HepG2 (cell line): ENCODE results near the gene KRT84. TPM values are rescaled to one million over a fixed set of nuclear protein-coding genes. Genes with fewer than 3 reads are reported as not detected.

ENCODE experiments used
- ATAC-seq: fragments of 200-7000 bp; cut with Tn5 transposase; 3 replicates; pipeline ENCODE4 v1.9.1; 2020; ENCODE audit warnings: mild to moderate bottlenecking, moderate library complexity
- BruUV-seq: library from RNA; stranded (reverse); fragments of 400-500 nt; replicated peaks from 2 replicates; lab custom pipeline; 2021; lab: Mats Ljungman, UMichigan
- CTCF ChIA-PET: fragments of 300-600 bp; formaldehyde crosslinking; extraction: SDS; loops from one replicate; lab custom pipeline; 2021; ENCODE audit warnings: low total read pairs, inconsistent platforms, low intra/inter-chr PET ratio; lab: Yijun Ruan, JAX
- POLR2A ChIA-PET: fragments of 350-600 bp; sonication (Branson Sonifier 250); formaldehyde crosslinking; loops from one replicate; lab custom pipeline; 2020; ENCODE audit warnings: antibody characterized with exemption, inconsistent platforms; lab: Yijun Ruan, JAX
- DNase-seq: peaks from one replicate; pipeline ENCODE4 v3.0.0-alpha.2; 2015; ENCODE audit warnings: low spot score
- FAIRE-seq: peaks from 3 replicates; lab custom pipeline; 2011; peaks lifted over from hg19 to GRCh38; lab: Jason Lieb, UNC
- H2AFZ ChIP-seq: one replicate; pipeline ENCODE4 v1.6.1; 2011; ENCODE audit warnings: low read length, inconsistent platforms
- H3K27ac ChIP-seq: fragments of 300-600 bp; 3 replicates; pipeline ENCODE4 v1.8.0; 2011; ENCODE audit warnings: mixed run types, mild to moderate bottlenecking, mixed read lengths, low read length, inconsistent platforms; ENCODE audit not compliant: insufficient read depth; ENCODE audit errors: extremely low read length
- H3K27me3 ChIP-seq, 2 experiments: fragments of 200-600 bp in 1 of 2; 2 replicates in 1 of 2; 3 replicates in 1 of 2; pipeline versions ENCODE4 v1.6.0 to v1.8.0; 2011; ENCODE audit warnings: low read length in 2 of 2, mild to moderate bottlenecking in 2 of 2, moderate library complexity in 2 of 2, inconsistent platforms in 1 of 2; ENCODE audit not compliant: insufficient read depth in 2 of 2, control insufficient read depth in 1 of 2
- H3K36me3 ChIP-seq, 2 experiments: fragments of 200-600 bp in 1 of 2; replicated peaks in 1 of 2; 2 replicates in 1 of 2; 3 replicates in 1 of 2; pipeline versions ENCODE4 v1.5.1 to v1.8.0; 2011; ENCODE audit warnings: low read length in 2 of 2, inconsistent platforms in 1 of 2; ENCODE audit not compliant: insufficient read depth in 2 of 2, control insufficient read depth in 1 of 2
- H3K4me1 ChIP-seq: 2 replicates; pipeline ENCODE4 v1.5.1; 2012; ENCODE audit warnings: low read length, inconsistent platforms; ENCODE audit not compliant: insufficient read depth
- H3K4me2 ChIP-seq: 2 replicates; pipeline ENCODE4 v1.6.0; 2011; ENCODE audit warnings: low read depth, low read length, inconsistent platforms
- H3K4me3 ChIP-seq, 3 experiments: fragments of 200-600 bp in 1 of 3; sonication (generic), shearing (Covaris generic) in 1 of 3; replicated peaks in 1 of 3; 2 replicates each; pipeline ENCODE4 v1.5.1; 2011 to 2016; ENCODE audit warnings: low read length in 3 of 3, inconsistent platforms in 2 of 3, low read depth in 2 of 3, mild to moderate bottlenecking in 2 of 3, control low read depth in 1 of 3, mixed read lengths in 1 of 3; ENCODE audit not compliant: insufficient read depth in 1 of 3
- H3K79me2 ChIP-seq: one replicate; pipeline ENCODE4 v1.6.1; 2011; ENCODE audit warnings: low read length, inconsistent platforms; ENCODE audit not compliant: insufficient read depth
- H3K9ac ChIP-seq: 2 replicates; pipeline ENCODE4 v1.6.0; 2011; ENCODE audit warnings: mild to moderate bottlenecking, low read depth, low read length, inconsistent platforms; ENCODE audit not compliant: insufficient read depth
- H3K9me3 ChIP-seq: 2 replicates; pipeline ENCODE4 v1.5.1; 2012; ENCODE audit warnings: mild to moderate bottlenecking, low read length
- H4K20me1 ChIP-seq: 2 replicates; pipeline ENCODE4 v1.6.0; 2011; ENCODE audit warnings: inconsistent platforms, mild to moderate bottlenecking, low read length, moderate library complexity; ENCODE audit not compliant: insufficient read depth
- DMAP1 ChIP-seq: IDR thresholded peaks from 2 replicates; pipeline ENCODE4 v1.6.1; 2016
- DMTF1 ChIP-seq: sonication (generic); formaldehyde crosslinking; IDR thresholded peaks from 2 replicates; pipeline ENCODE4 v1.4.0; 2020; ENCODE audit warnings: mild to moderate bottlenecking, missing genetic modification reagents
- HINFP ChIP-seq: sonication (generic); formaldehyde crosslinking; IDR thresholded peaks from 2 replicates; pipeline ENCODE4 v1.4.0; 2020; ENCODE audit warnings: low read depth, mild to moderate bottlenecking, missing genetic modification reagents
- SNAPC5 ChIP-seq: sonication (generic); formaldehyde crosslinking; IDR thresholded peaks from 2 replicates; pipeline ENCODE4 v1.8.1; 2023; ENCODE audit warnings: mild to moderate bottlenecking, missing genetic modification reagents, borderline replicate concordance
- SUZ12 ChIP-seq: fragments of 150-350 bp; IDR thresholded peaks from 2 replicates; pipeline ENCODE4 v1.6.1; 2014; ENCODE audit warnings: low read depth, low read length
- ZFP90 ChIP-seq: sonication (generic); formaldehyde crosslinking; IDR thresholded peaks from 2 replicates; pipeline ENCODE4 v1.8.0; 2022; ENCODE audit warnings: missing genetic modification reagents, mild to moderate bottlenecking, inconsistent platforms, borderline replicate concordance
- ZHX2 ChIP-seq, 2 experiments: sonication (generic) in 1 of 2; formaldehyde crosslinking in 1 of 2; IDR thresholded peaks; 2 replicates each; pipeline versions ENCODE4 v1.6.1 to v1.9.0; 2014 to 2022; ENCODE audit warnings: antibody characterized with exemption in 1 of 2, borderline replicate concordance in 1 of 2, inconsistent platforms in 1 of 2, low read depth in 1 of 2, missing genetic modification reagents in 1 of 2
- ZNF276 ChIP-seq: sonication (generic); formaldehyde crosslinking; IDR thresholded peaks from 2 replicates; pipeline ENCODE4 v1.4.0; 2020; ENCODE audit warnings: mild to moderate bottlenecking, low read depth, missing genetic modification reagents
- ZNF749 ChIP-seq: sonication (generic); formaldehyde crosslinking; IDR thresholded peaks from 2 replicates; pipeline ENCODE4 v1.8.0; 2022; ENCODE audit warnings: mild to moderate bottlenecking, missing genetic modification reagents, moderate library complexity, borderline replicate concordance
- WGBS: methylation state at CpG from one replicate; pipeline ENCODE4 v1.1.6; 2017; ENCODE audit warnings: low lambda C conversion rate; 5-methylcytosine and 5-hydroxymethylcytosine counted together
- in situ Hi-C: cut with HindIII; loops from 2 replicates; pipeline ENCODE4 v1.10.0; 2017; ENCODE audit warnings: low pct_unique_long_range_greater_than_20kb; ENCODE audit not compliant: extremely low pct_ligation_motif_present
- intact Hi-C: fragments of 100-400 bp; cut with micrococcal nuclease; formaldehyde crosslinking; loops from one replicate; pipeline ENCODE4 v1.10.0; 2022; ENCODE audit not compliant: unreplicated experiment
- polyA plus RNA-seq, 8 experiments: library from polyadenylated mRNA; depleted of rRNA in 3 of 8; stranded (reverse) in 7 of 8; unstranded in 1 of 8; fragments of >200 nt; fragmentation: Illumina TruSeq in 4 of 8; extraction: Trizol in 4 of 8; gene quantifications; 2 replicates each; pipeline versions ENCODE4 v1.2.1 to v1.2.3, GENCODE V29; 2011 to 2016; ENCODE audit warnings: low read depth in 4 of 8, missing spikeins in 1 of 8, mixed read lengths in 1 of 8; ENCODE audit not compliant: insufficient read depth in 1 of 8
- total RNA-seq, 5 experiments: library from RNA; depleted of rRNA; stranded (reverse); fragments of >200 nt; fragmentation: Illumina TruSeq; extraction: Trizol; gene quantifications; 2 replicates each; pipeline ENCODE4 v1.2.3, GENCODE V29; 2016; ENCODE audit warnings: low read depth in 1 of 5

The KRT84 gene
- total and polyA plus RNA-seq, 2 of the 13 experiments (the other 11 are each of a cell fraction or from before 2014, with no cell fraction given) = not detected

- TF ChIP-seq ZHX2 (IDR thresholded peaks at IDR 0.05; ENCODE audit: low read depth) (no peak), ZHX2 (CRISPR knock-in tag; IDR thresholded peaks at IDR 0.05; ENCODE audit: borderline replicate concordance) (no peak), SNAPC5 (CRISPR knock-in tag) (no peak)
Measured at GRCh38 chr12:52417740-52418139, 32.3 kb upstream of the KRT84 start (continued).

GRCh38 chr12:52416795-52417194, 31.3 kb upstream of the KRT84 start:
- Histone ChIP-seq H2AFZ (no peak overlapping the region), H4K20me1 (no peaks in the 10 kb centered on the region), H3K9ac (no peak overlapping the region), H3K4me3 (no peak overlapping the region), H3K27ac (no peak overlapping the region), H3K27me3 (no peaks in the 10 kb centered on the region; a peak in 2 of 5 replicates), H3K4me1 (no peaks in the 10 kb centered on the region), H3K36me3 (no peaks in the 10 kb centered on the region), H3K4me2 (no peak overlapping the region), H3K9me3 (no peaks in the 10 kb centered on the region), H3K79me2 (no peaks in the 10 kb centered on the region)
- POLR2A ChIA-PET = no interaction called here
- ATAC-seq (no peak), DNase-seq (no peak), FAIRE-seq (no peak)
- in situ Hi-C loops = no loop called here
- 0% methylated on average over 1 of the region's 1 CpG for WGBS
- intact Hi-C loops = no loop called here
- BruUV-seq = no TSS peak
- CTCF ChIA-PET = no interaction called here
- no peak for TF ChIP-seq SUZ12
- TF ChIP-seq ZNF749 (CRISPR knock-in tag) = no peak
- TF ChIP-seq HINFP (CRISPR knock-in tag) = no peak
- TF ChIP-seq ZNF276 (CRISPR knock-in tag) = no peak
- no peak for TF ChIP-seq DMAP1 (CRISPR knock-in tag)
- TF ChIP-seq DMTF1 (CRISPR knock-in tag) = no peak
- no peak for TF ChIP-seq ZFP90 (CRISPR knock-in tag)
